Panc1 (cell line): ENCODE measurements around the gene FIBCD1. TPM values are rescaled to one million over a fixed set of nuclear protein-coding genes. Genes with fewer than 3 reads are reported as not detected.

Source experiments
- ATAC-seq: fragments of 200-7000 bp; cut with Tn5 transposase; 2 replicates; pipeline ENCODE4 v1.9.1; 2020; ENCODE audit warnings: mild to moderate bottlenecking, moderate library complexity
- BruUV-seq: library from RNA; stranded (reverse); fragments of 400-500 nt; replicated peaks from 2 replicates; lab custom pipeline; 2021; lab: Mats Ljungman, UMichigan
- CTCF ChIA-PET: fragments of 300-600 bp; sonication (Branson Sonifier 250); formaldehyde crosslinking; loops from one replicate; lab custom pipeline; 2022; ENCODE audit warnings: antibody characterized with exemption; lab: Charles Lee
- POLR2A ChIA-PET: fragments of 300-600 bp; sonication (Branson Sonifier 250); formaldehyde crosslinking; loops from one replicate; lab custom pipeline; 2022; ENCODE audit warnings: antibody characterized with exemption; lab: Charles Lee
- DNase-seq: peaks from one replicate; pipeline ENCODE4 v3.0.0-alpha.2; 2010; ENCODE audit warnings: low read depth, low spot score
- H3K27ac ChIP-seq: 2 replicates; pipeline ENCODE4 v1.5.1; 2011; ENCODE audit warnings: mild to moderate bottlenecking, low read length, inconsistent platforms
- H3K27me3 ChIP-seq: fragments of 200-500 bp; sonication (Bioruptor generic); 2 replicates; pipeline ENCODE4 v1.6.0; 2014; ENCODE audit warnings: low read length, inconsistent platforms; ENCODE audit not compliant: control insufficient read depth, insufficient read depth
- H3K36me3 ChIP-seq: fragments of 200-500 bp; sonication (Bioruptor generic); 2 replicates; pipeline ENCODE4 v1.5.1; 2014; ENCODE audit warnings: inconsistent platforms, mild to moderate bottlenecking, low read length, moderate library complexity; ENCODE audit not compliant: control insufficient read depth, insufficient read depth
- H3K4me1 ChIP-seq: 2 replicates; pipeline ENCODE4 v1.5.1; 2011; ENCODE audit warnings: inconsistent platforms, mild to moderate bottlenecking, low read length, moderate library complexity; ENCODE audit not compliant: control insufficient read depth, insufficient read depth
- H3K4me3 ChIP-seq, 2 experiments: 2 replicates each; pipeline ENCODE4 v1.5.1; 2011 to 2012; ENCODE audit warnings: low read depth in 2 of 2, low read length in 2 of 2, mild to moderate bottlenecking in 2 of 2, inconsistent platforms in 1 of 2, moderate library complexity in 1 of 2
- H3K9me3 ChIP-seq: fragments of 200-500 bp; sonication (Bioruptor generic); 2 replicates; pipeline ENCODE4 v1.5.1; 2014; ENCODE audit warnings: low read depth, mild to moderate bottlenecking, inconsistent platforms, low read length, moderate library complexity; ENCODE audit not compliant: control insufficient read depth, insufficient read depth
- CTCF ChIP-seq: fragments of 450-650 bp; IDR thresholded peaks from 2 replicates; pipeline ENCODE4 v1.5.1; 2017; ENCODE audit warnings: mild to moderate bottlenecking
- POLR2AphosphoS5 ChIP-seq: IDR thresholded peaks from 2 replicates; pipeline ENCODE4 v1.6.1; 2012; ENCODE audit warnings: mild to moderate bottlenecking, low read depth, low read length, moderate library complexity
- SIN3A ChIP-seq: IDR thresholded peaks from 2 replicates; pipeline ENCODE4 v1.6.1; 2012; ENCODE audit warnings: low read depth, mild to moderate bottlenecking, low read length, moderate library complexity, borderline replicate concordance; ENCODE audit not compliant: insufficient read depth
- TCF7L2 ChIP-seq: IDR thresholded peaks from 2 replicates; pipeline ENCODE4 v1.6.1; 2011; ENCODE audit warnings: mild to moderate bottlenecking, low read depth, low read length, inconsistent platforms
- in situ Hi-C: cut with HindIII; loops from 2 replicates; pipeline ENCODE4 v1.10.0; 2016; ENCODE audit warnings: low sequenced_read_pairs, low pct_unique_long_range_greater_than_20kb
- intact Hi-C: fragments of 100-400 bp; cut with micrococcal nuclease; formaldehyde crosslinking; loops from one replicate; pipeline ENCODE4 v1.10.0; 2022; ENCODE audit not compliant: unreplicated experiment
- total RNA-seq: library from RNA; stranded (reverse); gene quantifications from one replicate; pipeline ENCODE4 v1.2.1, GENCODE V29; 2021; ENCODE audit not compliant: unreplicated experiment
- TF ChIP-seq, protein P1 (sequence below), 2 experiments: IDR thresholded peaks; 2 replicates each; pipeline ENCODE4 v1.6.1; 2011 to 2012; ENCODE audit warnings: low read depth in 2 of 2, control low read depth in 1 of 2, low read length in 1 of 2, mild to moderate bottlenecking in 1 of 2, moderate library complexity in 1 of 2; ENCODE audit not compliant: insufficient read depth in 1 of 2

The FIBCD1 gene
- total RNA-seq, 1 experiment from 2014 or later: 16.3 TPM

DNA sequence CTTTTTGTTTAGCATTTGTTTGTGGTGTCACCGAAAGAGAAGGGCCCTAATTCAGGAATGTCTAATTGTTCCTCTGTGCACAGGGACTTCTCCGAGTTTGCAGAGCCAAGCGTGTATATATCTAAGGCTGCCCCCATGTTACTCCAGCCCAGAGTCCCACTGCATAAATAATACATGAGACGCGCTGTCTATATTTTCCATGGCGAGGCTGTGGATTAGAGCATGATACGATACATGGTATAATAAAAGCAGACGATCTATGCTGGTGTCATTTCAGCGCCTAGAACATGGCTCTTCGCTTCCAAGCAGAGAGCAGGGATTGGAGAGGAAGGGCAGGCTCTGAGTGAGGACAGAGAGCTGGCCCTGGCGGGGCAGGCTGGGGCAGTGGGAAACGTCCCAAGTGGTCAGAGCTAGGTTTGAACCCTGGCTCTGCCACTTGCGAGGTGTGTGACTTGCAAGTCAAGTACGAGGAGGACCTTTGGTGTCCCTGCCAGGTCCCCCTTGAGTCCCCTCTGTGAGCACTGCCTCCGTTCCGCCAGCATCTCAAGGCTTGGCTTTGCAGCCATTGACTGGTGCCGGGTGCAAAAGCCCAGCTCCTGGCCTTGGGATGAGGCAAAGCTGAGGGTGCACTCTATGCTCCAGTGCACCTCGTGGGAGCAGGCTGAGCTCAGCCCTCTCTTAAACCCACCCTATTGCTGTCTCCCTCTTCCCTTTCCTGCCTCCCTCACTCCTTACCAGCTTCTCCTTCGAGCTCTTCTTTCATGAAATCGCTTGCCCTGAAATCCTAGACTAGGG is 40.7 kb upstream of the FIBCD1 start:
- Histone ChIP-seq H3K27ac (no peak overlapping the region), H3K27me3 (no peaks in the 10 kb centered on the region), H3K4me3 (no peak overlapping the region), H3K4me1 (no peaks in the 10 kb centered on the region), H3K9me3 (no peaks in the 10 kb centered on the region), H3K36me3 (no peaks in the 10 kb centered on the region)
- CTCF ChIA-PET: no interaction called here
- POLR2A ChIA-PET: no interaction called here
- ATAC-seq (no peak), DNase-seq (no peak)
- in situ Hi-C loops (no loop called here), intact Hi-C loops (no loop called here)
- no peak for TF ChIP-seq SIN3A
- BruUV-seq: no TSS peak

- in situ Hi-C loops (no loop called here), intact Hi-C loops (no loop called here)
- Histone ChIP-seq H3K4me3 (no peak overlapping the region), H3K27ac (no peak overlapping the region), H3K9me3 (no peaks in the 10 kb centered on the region), H3K4me1 (no peaks in the 10 kb centered on the region), H3K27me3 (no peaks in the 10 kb centered on the region), H3K36me3 (no peaks in the 10 kb centered on the region)
- DNase-seq: no peak
- TF ChIP-seq TCF7L2: no peak
- TF ChIP-seq CTCF: no peak
- no peak for TF ChIP-seq SIN3A
- TF ChIP-seq, protein P1, sequence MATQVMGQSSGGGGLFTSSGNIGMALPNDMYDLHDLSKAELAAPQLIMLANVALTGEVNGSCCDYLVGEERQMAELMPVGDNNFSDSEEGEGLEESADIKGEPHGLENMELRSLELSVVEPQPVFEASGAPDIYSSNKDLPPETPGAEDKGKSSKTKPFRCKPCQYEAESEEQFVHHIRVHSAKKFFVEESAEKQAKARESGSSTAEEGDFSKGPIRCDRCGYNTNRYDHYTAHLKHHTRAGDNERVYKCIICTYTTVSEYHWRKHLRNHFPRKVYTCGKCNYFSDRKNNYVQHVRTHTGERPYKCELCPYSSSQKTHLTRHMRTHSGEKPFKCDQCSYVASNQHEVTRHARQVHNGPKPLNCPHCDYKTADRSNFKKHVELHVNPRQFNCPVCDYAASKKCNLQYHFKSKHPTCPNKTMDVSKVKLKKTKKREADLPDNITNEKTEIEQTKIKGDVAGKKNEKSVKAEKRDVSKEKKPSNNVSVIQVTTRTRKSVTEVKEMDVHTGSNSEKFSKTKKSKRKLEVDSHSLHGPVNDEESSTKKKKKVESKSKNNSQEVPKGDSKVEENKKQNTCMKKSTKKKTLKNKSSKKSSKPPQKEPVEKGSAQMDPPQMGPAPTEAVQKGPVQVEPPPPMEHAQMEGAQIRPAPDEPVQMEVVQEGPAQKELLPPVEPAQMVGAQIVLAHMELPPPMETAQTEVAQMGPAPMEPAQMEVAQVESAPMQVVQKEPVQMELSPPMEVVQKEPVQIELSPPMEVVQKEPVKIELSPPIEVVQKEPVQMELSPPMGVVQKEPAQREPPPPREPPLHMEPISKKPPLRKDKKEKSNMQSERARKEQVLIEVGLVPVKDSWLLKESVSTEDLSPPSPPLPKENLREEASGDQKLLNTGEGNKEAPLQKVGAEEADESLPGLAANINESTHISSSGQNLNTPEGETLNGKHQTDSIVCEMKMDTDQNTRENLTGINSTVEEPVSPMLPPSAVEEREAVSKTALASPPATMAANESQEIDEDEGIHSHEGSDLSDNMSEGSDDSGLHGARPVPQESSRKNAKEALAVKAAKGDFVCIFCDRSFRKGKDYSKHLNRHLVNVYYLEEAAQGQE (IDR thresholded peaks at IDR 0.05; ENCODE audit: insufficient read depth in 1 of 2, low read depth in 2 of 2, low read length in 1 of 2): no peak
- no TSS peak for BruUV-seq
- ChIA-PET POLR2A (no interaction called here), CTCF (interaction anchor here (0.6 kb wide), 1 partner anchor 20 kb away, joined by 4 read pairs; no protein-coding TSS in a partner anchor)
- no peak for ATAC-seq
Measured at GRCh38 chr9:130977811-130978221, 38.8 kb upstream of the FIBCD1 start.

DNA sequence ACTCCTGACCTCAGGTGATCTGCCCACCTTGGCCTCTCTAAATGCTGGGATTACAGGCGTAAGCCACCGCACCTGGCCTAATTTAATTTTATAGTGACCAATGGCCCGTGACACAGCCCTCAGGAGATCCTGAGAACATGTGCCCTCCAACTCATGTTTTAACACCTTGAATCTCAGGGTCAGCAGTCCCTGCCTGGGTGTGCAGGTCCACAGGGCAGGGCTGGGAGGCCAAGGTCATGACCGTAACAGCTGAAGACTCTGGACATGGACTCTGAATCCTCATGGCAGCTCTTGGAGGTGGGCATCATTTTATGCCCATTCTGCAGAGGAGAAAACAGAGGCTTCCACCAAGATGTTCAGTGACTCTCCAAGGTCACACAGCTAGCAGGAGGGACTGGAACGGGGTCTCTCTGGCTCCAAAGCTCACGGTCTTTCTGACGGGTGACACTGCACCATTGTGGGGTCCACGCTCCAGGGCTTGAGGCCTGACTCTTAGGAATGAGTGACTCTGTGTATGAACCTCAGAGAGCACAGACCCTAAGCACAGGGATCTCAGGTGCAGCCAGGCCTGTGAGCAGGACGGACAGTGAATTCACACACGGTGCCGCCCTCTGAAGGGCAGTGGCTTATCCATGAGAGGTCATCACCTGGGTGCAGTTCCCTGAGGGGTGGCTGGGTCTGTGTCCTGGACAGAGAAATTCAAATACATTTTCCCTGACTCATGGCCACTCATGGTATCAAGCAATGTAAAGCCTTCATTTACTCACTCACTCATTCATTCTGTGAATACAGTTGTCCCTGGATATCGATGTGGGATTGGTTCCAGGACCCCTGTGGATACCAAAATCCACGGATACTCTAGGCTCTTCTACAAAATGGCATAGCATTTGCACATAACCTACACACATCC is 37.1 kb upstream of the FIBCD1 start:
- no peaks in the 10 kb centered on the region for H3K4me1 ChIP-seq
- in situ Hi-C loops (no loop called here), intact Hi-C loops (no loop called here)
- H3K36me3 ChIP-seq: no peaks in the 10 kb centered on the region
- no peaks in the 10 kb centered on the region for H3K9me3 ChIP-seq
- POLR2A ChIA-PET: no interaction called here
- H3K27ac ChIP-seq: no peak overlapping the region
- no peaks in the 10 kb centered on the region for H3K27me3 ChIP-seq
- DNase-seq (no peak), ATAC-seq (no peak)
- TF ChIP-seq, protein P1 (IDR thresholded peaks at IDR 0.05; ENCODE audit: insufficient read depth in 1 of 2, low read depth in 2 of 2, low read length in 1 of 2): no peak
- no peak for TF ChIP-seq POLR2AphosphoS5
- no peak for TF ChIP-seq CTCF
- CTCF ChIA-PET: no interaction called here
- no TSS peak for BruUV-seq
- H3K4me3 ChIP-seq: no peak overlapping the region
